GM12878 (cell line): ENCODE data around the gene DCLRE1B. TPM values are rescaled to one million over a fixed set of nuclear protein-coding genes. Genes with fewer than 3 reads are reported as not detected.

Source experiments
- ATF2 ChIP-seq: IDR thresholded peaks from 2 replicates; pipeline ENCODE4 v1.6.1; 2012; ENCODE audit warnings: low read length, inconsistent platforms
- ATF7 ChIP-seq: fragments of 450-650 bp; IDR thresholded peaks from 2 replicates; pipeline ENCODE4 v1.6.1; 2016; ENCODE audit warnings: low read depth, mild to moderate bottlenecking
- BCL11A ChIP-seq: IDR thresholded peaks from 2 replicates; pipeline ENCODE4 v1.6.1; 2011; ENCODE audit warnings: low read depth, low read length
- CEBPB ChIP-seq, 2 experiments: fragments of 150-350 bp in 1 of 2; IDR thresholded peaks; 2 replicates each; pipeline ENCODE4 v1.6.1; 2012 to 2014; ENCODE audit warnings: low read depth in 2 of 2, low read length in 2 of 2, borderline replicate concordance in 1 of 2, inconsistent platforms in 1 of 2
- CEBPZ ChIP-seq: fragments of 150-350 bp; IDR thresholded peaks from 2 replicates; pipeline ENCODE4 v1.6.1; 2016; ENCODE audit warnings: low read depth, low read length
- CREB1 ChIP-seq: IDR thresholded peaks from 2 replicates; pipeline ENCODE4 v1.6.1; 2012; ENCODE audit warnings: low read depth, mild to moderate bottlenecking, inconsistent platforms
- ELK1 ChIP-seq: IDR thresholded peaks from 2 replicates; pipeline ENCODE4 v1.6.1; 2012; ENCODE audit warnings: low read depth, low read length, improper control_type of control experiment
- IRF3 ChIP-seq: fragments of 450-650 bp; IDR thresholded peaks from 2 replicates; pipeline ENCODE4 v1.6.1; 2014; ENCODE audit warnings: mild to moderate bottlenecking
- MEF2B ChIP-seq: fragments of 450-650 bp; IDR thresholded peaks from 2 replicates; pipeline ENCODE4 v1.6.1; 2018; ENCODE audit warnings: mild to moderate bottlenecking, moderate library complexity; ENCODE audit not compliant: partially characterized antibody, poor library complexity, severe bottlenecking
- POLR2A ChIP-seq: IDR thresholded peaks from 2 replicates; pipeline ENCODE4 v1.6.1; 2011; ENCODE audit warnings: low read depth, mild to moderate bottlenecking, low read length
- SMAD1 ChIP-seq: fragments of 450-650 bp; IDR thresholded peaks from 2 replicates; pipeline ENCODE4 v1.6.1; 2018; ENCODE audit warnings: mild to moderate bottlenecking, low read depth; ENCODE audit not compliant: partially characterized antibody
- SPI1 ChIP-seq: IDR thresholded peaks from 2 replicates; pipeline ENCODE4 v1.6.1; 2011; ENCODE audit warnings: low read depth, mild to moderate bottlenecking, low read length, moderate library complexity, borderline replicate concordance; ENCODE audit not compliant: insufficient read depth
- TAF1 ChIP-seq: IDR thresholded peaks from 2 replicates; pipeline ENCODE4 v1.6.1; 2011; ENCODE audit warnings: mild to moderate bottlenecking, low read depth, low read length, borderline replicate concordance
- ZBTB33 ChIP-seq: fragments of 450-650 bp; IDR thresholded peaks from 2 replicates; pipeline ENCODE4 v1.6.1; 2017; ENCODE audit warnings: mild to moderate bottlenecking
- ZNF592 ChIP-seq: fragments of 450-650 bp; IDR thresholded peaks from 2 replicates; pipeline ENCODE4 v1.6.1; 2017; ENCODE audit warnings: mild to moderate bottlenecking, moderate library complexity
- ZSCAN29 ChIP-seq: fragments of 450-650 bp; IDR thresholded peaks from 2 replicates; pipeline ENCODE4 v1.6.1; 2017; ENCODE audit warnings: mild to moderate bottlenecking, moderate library complexity
- polyA plus RNA-seq, 11 experiments: library from polyadenylated mRNA; depleted of rRNA in 4 of 11; unstranded in 6 of 11; stranded (reverse) in 5 of 11; fragments of >200 nt; fragmentation: Nextera tagmentation in 4 of 11; fragmentation: Illumina TruSeq in 1 of 11; extraction: Ambion mirVana in 4 of 11; extraction: Trizol in 1 of 11; gene quantifications; 1 replicate in 1 of 11; 2 replicates in 10 of 11; pipeline versions ENCODE4 v1.2.1 to v1.2.3, GENCODE V29; 2011 to 2016; ENCODE audit warnings: inconsistent platforms in 2 of 11, missing spikeins in 2 of 11, low read depth in 1 of 11
- total RNA-seq, 4 experiments: library from RNA; depleted of rRNA in 3 of 4; stranded (reverse); fragments of >200 nt in 3 of 4; fragmentation: Illumina TruSeq in 1 of 4; extraction: Trizol in 1 of 4; gene quantifications; 2 replicates each; pipeline versions ENCODE4 v1.2.1 to v1.2.3, GENCODE V29; 2013 to 2021

Gene DCLRE1B
- total and polyA plus RNA-seq, 10 of the 15 experiments (the other 5 are each of a cell fraction or from before 2014, with no cell fraction given) = 5.4 to 18.3 (median 13.4) TPM

GRCh38 chr1:113859478-113860175 lies 45.5 kb upstream of the DCLRE1B start (continued):
- TF ChIP-seq ZBTB33 = no peak
- no peak for TF ChIP-seq ZSCAN29
- no peak for TF ChIP-seq CEBPB (IDR thresholded peaks at IDR 0.05; ENCODE audit: borderline replicate concordance in 1 of 2, low read depth in 2 of 2, low read length in 2 of 2)
- TF ChIP-seq CEBPZ = no peak
- no peak for TF ChIP-seq SMAD1
- no peak for TF ChIP-seq IRF3
- peak; percentile 89 for TF ChIP-seq BCL11A
- no peak for TF ChIP-seq CREB1
- TF ChIP-seq POLR2A = no peak
- peak; percentile 31; the same call in 1 of the 2 replicates for TF ChIP-seq TAF1
- peak; percentile 99 for TF ChIP-seq SPI1
- TF ChIP-seq MEF2B = peak; percentile 85
- TF ChIP-seq ELK1 = no peak
- peak; percentile 46 for TF ChIP-seq ATF2
- TF ChIP-seq ZNF592 = no peak
- peak; percentile 63 for TF ChIP-seq ATF7
